HepG2 (cell line): ENCODE measurements around the gene TRIM62. TPM values are rescaled to one million over a fixed set of nuclear protein-coding genes. Genes with fewer than 3 reads are reported as not detected.

ENCODE experiments used
- ATAC-seq: fragments of 200-7000 bp; cut with Tn5 transposase; 3 replicates; pipeline ENCODE4 v1.9.1; 2020; ENCODE audit warnings: mild to moderate bottlenecking, moderate library complexity
- BruUV-seq: library from RNA; stranded (reverse); fragments of 400-500 nt; replicated peaks from 2 replicates; lab custom pipeline; 2021; lab: Mats Ljungman, UMichigan
- CTCF ChIA-PET: fragments of 300-600 bp; formaldehyde crosslinking; extraction: SDS; loops from one replicate; lab custom pipeline; 2021; ENCODE audit warnings: low total read pairs, inconsistent platforms, low intra/inter-chr PET ratio; lab: Yijun Ruan, JAX
- POLR2A ChIA-PET: fragments of 350-600 bp; sonication (Branson Sonifier 250); formaldehyde crosslinking; loops from one replicate; lab custom pipeline; 2020; ENCODE audit warnings: antibody characterized with exemption, inconsistent platforms; lab: Yijun Ruan, JAX
- DNase-seq: peaks from one replicate; pipeline ENCODE4 v3.0.0-alpha.2; 2015; ENCODE audit warnings: low spot score
- FAIRE-seq: peaks from 3 replicates; lab custom pipeline; 2011; peaks lifted over from hg19 to GRCh38; lab: Jason Lieb, UNC
- H2AFZ ChIP-seq: one replicate; pipeline ENCODE4 v1.6.1; 2011; ENCODE audit warnings: low read length, inconsistent platforms
- H3K27ac ChIP-seq: fragments of 300-600 bp; 3 replicates; pipeline ENCODE4 v1.8.0; 2011; ENCODE audit warnings: mixed run types, mild to moderate bottlenecking, mixed read lengths, low read length, inconsistent platforms; ENCODE audit not compliant: insufficient read depth; ENCODE audit errors: extremely low read length
- H3K27me3 ChIP-seq, 2 experiments: fragments of 200-600 bp in 1 of 2; 2 replicates in 1 of 2; 3 replicates in 1 of 2; pipeline versions ENCODE4 v1.6.0 to v1.8.0; 2011; ENCODE audit warnings: low read length in 2 of 2, mild to moderate bottlenecking in 2 of 2, moderate library complexity in 2 of 2, inconsistent platforms in 1 of 2; ENCODE audit not compliant: insufficient read depth in 2 of 2, control insufficient read depth in 1 of 2
- H3K36me3 ChIP-seq, 2 experiments: fragments of 200-600 bp in 1 of 2; replicated peaks in 1 of 2; 2 replicates in 1 of 2; 3 replicates in 1 of 2; pipeline versions ENCODE4 v1.5.1 to v1.8.0; 2011; ENCODE audit warnings: low read length in 2 of 2, inconsistent platforms in 1 of 2; ENCODE audit not compliant: insufficient read depth in 2 of 2, control insufficient read depth in 1 of 2
- H3K4me1 ChIP-seq: 2 replicates; pipeline ENCODE4 v1.5.1; 2012; ENCODE audit warnings: low read length, inconsistent platforms; ENCODE audit not compliant: insufficient read depth
- H3K4me2 ChIP-seq: 2 replicates; pipeline ENCODE4 v1.6.0; 2011; ENCODE audit warnings: low read depth, low read length, inconsistent platforms
- H3K4me3 ChIP-seq, 3 experiments: fragments of 200-600 bp in 1 of 3; sonication (generic), shearing (Covaris generic) in 1 of 3; replicated peaks in 1 of 3; 2 replicates each; pipeline ENCODE4 v1.5.1; 2011 to 2016; ENCODE audit warnings: low read length in 3 of 3, inconsistent platforms in 2 of 3, low read depth in 2 of 3, mild to moderate bottlenecking in 2 of 3, control low read depth in 1 of 3, mixed read lengths in 1 of 3; ENCODE audit not compliant: insufficient read depth in 1 of 3
- H3K79me2 ChIP-seq: one replicate; pipeline ENCODE4 v1.6.1; 2011; ENCODE audit warnings: low read length, inconsistent platforms; ENCODE audit not compliant: insufficient read depth
- H3K9ac ChIP-seq: 2 replicates; pipeline ENCODE4 v1.6.0; 2011; ENCODE audit warnings: mild to moderate bottlenecking, low read depth, low read length, inconsistent platforms; ENCODE audit not compliant: insufficient read depth
- H3K9me3 ChIP-seq: 2 replicates; pipeline ENCODE4 v1.5.1; 2012; ENCODE audit warnings: mild to moderate bottlenecking, low read length
- H4K20me1 ChIP-seq: 2 replicates; pipeline ENCODE4 v1.6.0; 2011; ENCODE audit warnings: inconsistent platforms, mild to moderate bottlenecking, low read length, moderate library complexity; ENCODE audit not compliant: insufficient read depth
- ASH2L ChIP-seq: fragments of 300-600, 200-600 bp; sonication (generic); IDR thresholded peaks from 2 replicates; pipeline ENCODE4 v1.7.0; 2017; ENCODE audit warnings: low read depth, mild to moderate bottlenecking, moderate library complexity, mixed read lengths, low read length; ENCODE audit not compliant: insufficient read length
- CREBL2 ChIP-seq: sonication (generic); formaldehyde crosslinking; IDR thresholded peaks from 2 replicates; pipeline ENCODE4 v1.8.1; 2023; ENCODE audit warnings: missing genetic modification reagents, mild to moderate bottlenecking, borderline replicate concordance
- ELF3 ChIP-seq: IDR thresholded peaks from 2 replicates; pipeline ENCODE4 v1.6.1; 2016; ENCODE audit warnings: missing genetic modification reagents, missing compliant biosample characterization
- ETV6 ChIP-seq: sonication (generic); formaldehyde crosslinking; conservative IDR thresholded peaks from 2 replicates; pipeline ENCODE4 v1.4.0; 2020; ENCODE audit warnings: missing genetic modification reagents
- HDAC2 ChIP-seq: sonication (generic); formaldehyde crosslinking; IDR thresholded peaks from 2 replicates; pipeline ENCODE4 v1.4.0; 2020; ENCODE audit warnings: missing genetic modification reagents
- HIC2 ChIP-seq: sonication (generic); formaldehyde crosslinking; IDR thresholded peaks from 2 replicates; pipeline ENCODE4 v1.9.0; 2022; ENCODE audit warnings: low read depth, missing genetic modification reagents
- MED13 ChIP-seq: sonication (generic); formaldehyde crosslinking; IDR thresholded peaks from 2 replicates; pipeline ENCODE4 v1.5.0; 2020; ENCODE audit warnings: missing genetic modification reagents
- RNF2 ChIP-seq: fragments of 450-650 bp; conservative IDR thresholded peaks from 2 replicates; pipeline ENCODE4 v1.6.1; 2016; ENCODE audit warnings: low read depth
- SMC3 ChIP-seq: IDR thresholded peaks from 2 replicates; pipeline ENCODE4 v1.6.1; 2011; ENCODE audit warnings: low read length, improper control_type of control experiment
- SNRNP70 ChIP-seq: fragments of 200-400 bp; formaldehyde crosslinking; IDR thresholded peaks from 2 replicates; pipeline ENCODE4 v1.6.1; 2017; ENCODE audit warnings: mild to moderate bottlenecking, low read depth, low read length, moderate library complexity
- TAF1 ChIP-seq: sonication (generic); formaldehyde crosslinking; IDR thresholded peaks from 2 replicates; pipeline ENCODE4 v1.4.0; 2020; ENCODE audit warnings: missing genetic modification reagents
- ZBTB21 ChIP-seq: sonication (generic); formaldehyde crosslinking; IDR thresholded peaks from 2 replicates; pipeline ENCODE4 v1.4.0; 2020; ENCODE audit warnings: missing genetic modification reagents
- ZC3H4 ChIP-seq: sonication (generic); formaldehyde crosslinking; IDR thresholded peaks from 2 replicates; pipeline ENCODE4 v1.4.0; 2020; ENCODE audit warnings: missing genetic modification reagents, borderline replicate concordance
- ZNF263 ChIP-seq: sonication (generic); formaldehyde crosslinking; IDR thresholded peaks from 2 replicates; pipeline ENCODE4 v1.4.0; 2020; ENCODE audit warnings: missing genetic modification reagents
- ZNF280B ChIP-seq: sonication (generic); formaldehyde crosslinking; IDR thresholded peaks from 2 replicates; pipeline ENCODE4 v1.5.0; 2020; ENCODE audit warnings: missing genetic modification reagents, mild to moderate bottlenecking, borderline replicate concordance
- ZNF576 ChIP-seq: sonication (generic); formaldehyde crosslinking; IDR thresholded peaks from 2 replicates; pipeline ENCODE4 v1.4.0; 2020; ENCODE audit warnings: mild to moderate bottlenecking, missing genetic modification reagents
- ZNF749 ChIP-seq: sonication (generic); formaldehyde crosslinking; IDR thresholded peaks from 2 replicates; pipeline ENCODE4 v1.8.0; 2022; ENCODE audit warnings: mild to moderate bottlenecking, missing genetic modification reagents, moderate library complexity, borderline replicate concordance
- WGBS: methylation state at CpG from one replicate; pipeline ENCODE4 v1.1.6; 2017; ENCODE audit warnings: low lambda C conversion rate; 5-methylcytosine and 5-hydroxymethylcytosine counted together
- in situ Hi-C: cut with HindIII; loops from 2 replicates; pipeline ENCODE4 v1.10.0; 2017; ENCODE audit warnings: low pct_unique_long_range_greater_than_20kb; ENCODE audit not compliant: extremely low pct_ligation_motif_present
- intact Hi-C: fragments of 100-400 bp; cut with micrococcal nuclease; formaldehyde crosslinking; loops from one replicate; pipeline ENCODE4 v1.10.0; 2022; ENCODE audit not compliant: unreplicated experiment
- polyA plus RNA-seq, 8 experiments: library from polyadenylated mRNA; depleted of rRNA in 3 of 8; stranded (reverse) in 7 of 8; unstranded in 1 of 8; fragments of >200 nt; fragmentation: Illumina TruSeq in 4 of 8; extraction: Trizol in 4 of 8; gene quantifications; 2 replicates each; pipeline versions ENCODE4 v1.2.1 to v1.2.3, GENCODE V29; 2011 to 2016; ENCODE audit warnings: low read depth in 4 of 8, missing spikeins in 1 of 8, mixed read lengths in 1 of 8; ENCODE audit not compliant: insufficient read depth in 1 of 8
- total RNA-seq, 5 experiments: library from RNA; depleted of rRNA; stranded (reverse); fragments of >200 nt; fragmentation: Illumina TruSeq; extraction: Trizol; gene quantifications; 2 replicates each; pipeline ENCODE4 v1.2.3, GENCODE V29; 2016; ENCODE audit warnings: low read depth in 1 of 5

TRIM62 gene
- total and polyA plus RNA-seq, 2 of the 13 experiments (the other 11 are each of a cell fraction or from before 2014, with no cell fraction given): 0.53 to 0.57 TPM

- Histone ChIP-seq H3K79me2 (no peaks in the 10 kb centered on the region), H4K20me1 (no peaks in the 10 kb centered on the region), H2AFZ (no peak overlapping the region), H3K36me3 (no peaks in the 10 kb centered on the region; a peak in 1 of 5 replicates), H3K4me3 (no peak overlapping the region), H3K27me3 (no peaks in the 10 kb centered on the region; a peak in 1 of 5 replicates), H3K27ac (no peak overlapping the region), H3K9me3 (no peaks in the 10 kb centered on the region), H3K4me2 (no peak overlapping the region), H3K9ac (no peak overlapping the region), H3K4me1 (peaks cover under 1% of the 10 kb centered on the region; the same call in 1 of the 2 replicates)
- no peak for FAIRE-seq
- WGBS: 100% methylated on average over 2 of the region's 3 CpGs
- in situ Hi-C loops (no loop called here), intact Hi-C loops (no loop called here)
- DNase-seq: no peak
- ChIA-PET CTCF (no interaction called here), POLR2A (no interaction called here)
- BruUV-seq: no TSS peak
- TF ChIP-seq RNF2 (no peak), ASH2L (no peak)
- ATAC-seq: no peak
Measured at GRCh38 chr1:33146003-33146402, 35.8 kb downstream of the TRIM62 start.

- POLR2A ChIA-PET: interaction anchor here (1.2 kb wide), 1 partner anchor 10 kb away, joined by 3 read pairs; no protein-coding TSS in a partner anchor
- Histone ChIP-seq H3K4me1 (peaks cover 14% of the 10 kb centered on the region), H3K79me2 (no peaks in the 10 kb centered on the region), H3K27me3 (no peaks in the 10 kb centered on the region; a peak in 1 of 5 replicates), H3K4me2 (no peak overlapping the region), H3K9me3 (no peaks in the 10 kb centered on the region), H3K4me3 (no peak overlapping the region), H3K27ac (no peak overlapping the region), H3K36me3 (no peaks in the 10 kb centered on the region; a peak in 1 of 5 replicates), H3K9ac (no peak overlapping the region), H2AFZ (no peak overlapping the region), H4K20me1 (no peaks in the 10 kb centered on the region)
- FAIRE-seq (no peak), ATAC-seq (no peak), DNase-seq (no peak)
- 100% methylated on average over 2 of the region's 2 CpGs for WGBS
- BruUV-seq: no TSS peak
- in situ Hi-C loops (no loop called here), intact Hi-C loops (no loop called here)
- CTCF ChIA-PET: no interaction called here
- TF ChIP-seq SNRNP70: no peak
- TF ChIP-seq HDAC2 (CRISPR knock-in tag): no peak
- TF ChIP-seq HIC2: no peak
- no peak for TF ChIP-seq ZBTB21 (CRISPR knock-in tag)
- TF ChIP-seq MED13 (CRISPR knock-in tag): no peak
- no peak for TF ChIP-seq ETV6 (CRISPR knock-in tag)
- no peak for TF ChIP-seq ZNF263
- no peak for TF ChIP-seq ZNF576 (CRISPR knock-in tag)
- TF ChIP-seq ZNF280B: no peak
- TF ChIP-seq CREBL2: no peak
- TF ChIP-seq ZC3H4 (CRISPR knock-in tag): no peak
- no peak for TF ChIP-seq SMC3
- TF ChIP-seq ZNF749 (CRISPR knock-in tag): no peak
- TF ChIP-seq TAF1 (CRISPR knock-in tag): no peak
- TF ChIP-seq ELF3 (CRISPR knock-in tag): no peak
Measured at GRCh38 chr1:33143698-33144097, 38.1 kb downstream of the TRIM62 start.
